ENCODE results near the gene DCST2. TPM values are rescaled to one million over a fixed set of nuclear protein-coding genes. Genes with fewer than 3 reads are reported as not detected.

Gene DCST2
- total and polyA plus RNA-seq, 2 donors (not counting 3 experiments of a cell fraction or from before 2014, with no cell fraction given) = 0.29 to 0.51 TPM

- Histone ChIP-seq H3K9me1 (replicated peaks; ENCODE audit: control insufficient read depth, extremely low read depth, insufficient read depth, low read length) (no peaks in the 10 kb centered on the region), H3K4me1 (ENCODE audit: control insufficient read depth, extremely low read depth, insufficient read depth, low read length) (peaks cover 32% of the 10 kb centered on the region), H3K9ac (replicated peaks; ENCODE audit: extremely low read depth, insufficient read depth, low read length) (peak overlapping the region; percentile 90), H3K9me3 (replicated peaks; ENCODE audit: control insufficient read depth, insufficient read depth, low read length) (no peaks in the 10 kb centered on the region), H3K79me2 (ENCODE audit: control insufficient read depth, insufficient read depth, low read length) (peaks cover 41% of the 10 kb centered on the region), H3K4me3 (replicated peaks in 1 of 3; ENCODE audit: insufficient read depth in 1 of 3, low read depth in 1 of 3, low read length in 3 of 3) (peak overlapping the region; percentile 58 to 88 (median 87)), H3K27me3 (ENCODE audit: control insufficient read depth in 2 of 2, insufficient read depth in 2 of 2, low read length in 2 of 2) (no peaks in the 10 kb centered on the region), H2AFZ (ENCODE audit: low read depth, low read length) (peak overlapping the region; percentile 10), H3K4me2 (ENCODE audit: insufficient read depth, low read length) (peak overlapping the region; percentile 94), H3K27ac (ENCODE audit: insufficient read depth, low read depth, low read length) (peak overlapping the region; percentile 99), H3K36me3 (ENCODE audit: control insufficient read depth in 2 of 2, extremely low read depth in 1 of 2, insufficient read depth in 2 of 2, low read length in 2 of 2) (no peaks in the 10 kb centered on the region), H4K20me1 (replicated peaks; ENCODE audit: control insufficient read depth, extremely low read depth, insufficient read depth, low read length) (no peaks in the 10 kb centered on the region)
- DNase-seq (ENCODE audit: low read depth, low spot score) = peak; percentile 67
- TF ChIP-seq POLR2A (IDR thresholded peaks at IDR 0.05; ENCODE audit: low read depth, low read length) = peak; percentile 1
- no peak for TF ChIP-seq JUN (IDR thresholded peaks at IDR 0.05; ENCODE audit: borderline replicate concordance, insufficient read depth, insufficient read length, low read depth)
- no TSS peak for BruUV-seq (replicated peaks)
- FAIRE-seq = no peak
- POLR2A ChIA-PET = interaction anchor here (0.7 kb wide), 1 partner anchor 39 kb away, joined by 3 read pairs; the partner anchor contains the start of gene PMVK
- CTCF ChIA-PET = interaction anchor here (1.0 to 8.5 kb wide), 8 partner anchors 14 to 416 kb away, joined by 3 to 81 read pairs (median 3); partner anchors contain the start of gene PYGO2
- dilution Hi-C loops (cut with MboI; ENCODE audit: extremely low pct_ligation_motif_present, low sequenced_read_pairs) (no loop called here), intact Hi-C loops (cut with micrococcal nuclease) (loop anchor here (1.0 to 10.0 kb wide), 3 partner anchors 15 to 491 kb away; partner anchors contain the start of gene PYGO2)
Measured at GRCh38 chr1:154975409-154976059, 58.0 kb downstream of the DCST2 start.

- TSS peak; percentile 35 for BruUV-seq (replicated peaks)
Measured at GRCh38 chr1:154974808-154975408, 58.7 kb downstream of the DCST2 start.

More at GRCh38 chr1:154974808-154975408, 58.7 kb downstream of the DCST2 start:
- Histone ChIP-seq H3K4me1 (ENCODE audit: control insufficient read depth, extremely low read depth, insufficient read depth, low read length) (peaks cover 33% of the 10 kb centered on the region), H3K4me3 (replicated peaks in 1 of 3; ENCODE audit: insufficient read depth in 1 of 3, low read depth in 1 of 3, low read length in 3 of 3) (peak overlapping the region; percentile 58 to 88 (median 87)), H3K27ac (ENCODE audit: insufficient read depth, low read depth, low read length) (peak overlapping the region; percentile 99), H3K9ac (replicated peaks; ENCODE audit: extremely low read depth, insufficient read depth, low read length) (peak overlapping the region; percentile 90), H3K9me1 (replicated peaks; ENCODE audit: control insufficient read depth, extremely low read depth, insufficient read depth, low read length) (no peaks in the 10 kb centered on the region), H4K20me1 (replicated peaks; ENCODE audit: control insufficient read depth, extremely low read depth, insufficient read depth, low read length) (no peaks in the 10 kb centered on the region), H3K9me3 (replicated peaks; ENCODE audit: control insufficient read depth, insufficient read depth, low read length) (no peaks in the 10 kb centered on the region), H3K27me3 (ENCODE audit: control insufficient read depth in 2 of 2, insufficient read depth in 2 of 2, low read length in 2 of 2) (no peaks in the 10 kb centered on the region), H3K36me3 (ENCODE audit: control insufficient read depth in 2 of 2, extremely low read depth in 1 of 2, insufficient read depth in 2 of 2, low read length in 2 of 2) (no peaks in the 10 kb centered on the region), H3K4me2 (ENCODE audit: insufficient read depth, low read length) (peak overlapping the region; percentile 94), H2AFZ (ENCODE audit: low read depth, low read length) (peak overlapping the region; percentile 20), H3K79me2 (ENCODE audit: control insufficient read depth, insufficient read depth, low read length) (peaks cover 47% of the 10 kb centered on the region)
- FAIRE-seq (no peak), DNase-seq (ENCODE audit: low read depth, low spot score) (peak; percentile 98)
- TF ChIP-seq POLR2A (IDR thresholded peaks at IDR 0.05; ENCODE audit: low read depth, low read length) (peak; percentile 69), MAX (IDR thresholded peaks at IDR 0.05; ENCODE audit: insufficient read depth, insufficient read length) (no peak), JUN (IDR thresholded peaks at IDR 0.05; ENCODE audit: borderline replicate concordance, insufficient read depth, insufficient read length, low read depth) (no peak), GATA2 (IDR thresholded peaks at IDR 0.05; ENCODE audit: insufficient read depth, insufficient read length, low read depth, low read length) (no peak), MYC (IDR thresholded peaks at IDR 0.05; ENCODE audit: low read depth, low read length) (no peak), POLR2AphosphoS5 (IDR thresholded peaks at IDR 0.05; ENCODE audit: insufficient read depth, low read depth, low read length) (peak; percentile 40), EZH2 (IDR thresholded peaks at IDR 0.05; ENCODE audit: borderline replicate concordance, low read depth, low read length, severe bottlenecking) (no peak)
- intact Hi-C loops (cut with micrococcal nuclease) = loop anchor here (1.0 to 10.0 kb wide), 7 partner anchors 8 to 490 kb away; partner anchors contain the start of genes EFNA1, FLAD1 and PYGO2
- ChIA-PET POLR2A (no interaction called here), CTCF (interaction anchor here (1.0 to 8.5 kb wide), 11 partner anchors 8 to 415 kb away, joined by 3 to 81 read pairs (median 5); partner anchors contain the start of genes FLAD1 and PYGO2)
- dilution Hi-C loops (cut with MboI; ENCODE audit: extremely low pct_ligation_motif_present, low sequenced_read_pairs) = no loop called here

All from endothelial cell of umbilical vein (primary cell).